Body of pancreas (tissue), 4 donors: ENCODE data around the gene DPEP1.

Source experiments
- CTCF ChIP-seq, 7 experiments: fragments of 450-650 bp in 4 of 7; fragments of 200-600 bp in 3 of 7; sonication (generic) in 3 of 7; IDR thresholded peaks; one replicate each; pipeline ENCODE4 v1.5.1; 2016 to 2019; ENCODE audit warnings: antibody characterized with exemption in 7 of 7
- POLR2A ChIP-seq, 3 donors: fragments of 450-650 bp; IDR thresholded peaks; one replicate each; pipeline ENCODE4 v1.6.1; 2016; ENCODE audit warnings: antibody characterized with exemption in 3 of 3, mild to moderate bottlenecking in 2 of 3

- no peak for TF ChIP-seq CTCF (IDR thresholded peaks at IDR 0.05)
- no peak for TF ChIP-seq POLR2A (IDR thresholded peaks at IDR 0.05)
Measured at GRCh38 chr16:89646270-89646669, 32.8 kb downstream of the DPEP1 start.
